HK-2 (cell line): Measurements from ENCODE around the gene OR4E1.
"Not testable (repeated sequence)": the region's sequence is repeated elsewhere in the genome, so short reads cannot be mapped to it uniquely, and the experiment has no call there.

Source experiments
- DNase-seq: peaks from one replicate; pipeline ENCODE4 v3.0.0-alpha.2; 2018; ENCODE audit not compliant: unreplicated experiment

OR4E1 gene, protein sequence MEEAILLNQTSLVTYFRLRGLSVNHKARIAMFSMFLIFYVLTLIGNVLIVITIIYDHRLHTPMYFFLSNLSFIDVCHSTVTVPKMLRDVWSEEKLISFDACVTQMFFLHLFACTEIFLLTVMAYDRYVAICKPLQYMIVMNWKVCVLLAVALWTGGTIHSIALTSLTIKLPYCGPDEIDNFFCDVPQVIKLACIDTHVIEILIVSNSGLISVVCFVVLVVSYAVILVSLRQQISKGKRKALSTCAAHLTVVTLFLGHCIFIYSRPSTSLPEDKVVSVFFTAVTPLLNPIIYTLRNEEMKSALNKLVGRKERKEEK

DNA sequence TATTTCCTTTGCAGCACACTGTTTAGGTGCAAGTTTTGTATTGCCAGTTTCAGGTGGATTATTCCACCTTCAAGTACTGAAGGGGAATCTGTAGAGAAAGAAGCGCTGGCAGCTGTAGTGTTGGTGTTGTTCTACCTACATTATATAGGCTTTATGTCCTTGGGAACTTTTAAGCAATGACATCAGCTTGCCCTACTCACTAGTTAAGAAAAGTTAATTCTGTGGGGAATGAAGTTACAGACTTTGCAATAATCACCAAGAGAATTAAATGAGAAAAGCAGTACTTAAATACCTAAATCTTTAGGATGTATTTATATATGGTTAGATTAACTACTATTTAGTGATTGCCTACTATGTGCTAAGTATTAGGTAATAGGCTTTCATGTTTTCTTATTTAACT, at the start of gene OR4E1:
Gene OR4E1, minus strand, starts transcription at position 101 of the 400 bp plus-strand sequence. CDS start 2,883 bp downstream, outside the sequence.
- DNase-seq: no peak

DNA sequence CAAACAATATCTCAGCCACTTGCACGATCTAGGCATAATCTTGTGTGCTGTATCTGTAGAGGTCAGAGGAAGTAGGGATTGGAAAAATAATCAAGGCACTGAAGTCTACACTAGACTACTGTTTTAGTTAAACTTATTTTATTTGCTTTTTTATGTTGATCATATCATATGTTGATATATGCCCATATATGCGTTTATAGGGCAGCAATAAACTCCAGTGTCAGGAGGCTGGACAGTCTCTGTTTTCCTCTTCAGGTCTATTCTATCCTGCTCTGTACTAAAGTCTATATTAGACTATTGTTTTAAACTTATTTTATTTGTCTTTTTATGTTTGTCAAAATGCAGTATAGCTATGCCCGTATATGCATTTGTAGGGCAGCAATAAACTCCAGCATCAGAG, 47.9 kb upstream of the OR4E1 start:
- DNase-seq: no peak

DNA sequence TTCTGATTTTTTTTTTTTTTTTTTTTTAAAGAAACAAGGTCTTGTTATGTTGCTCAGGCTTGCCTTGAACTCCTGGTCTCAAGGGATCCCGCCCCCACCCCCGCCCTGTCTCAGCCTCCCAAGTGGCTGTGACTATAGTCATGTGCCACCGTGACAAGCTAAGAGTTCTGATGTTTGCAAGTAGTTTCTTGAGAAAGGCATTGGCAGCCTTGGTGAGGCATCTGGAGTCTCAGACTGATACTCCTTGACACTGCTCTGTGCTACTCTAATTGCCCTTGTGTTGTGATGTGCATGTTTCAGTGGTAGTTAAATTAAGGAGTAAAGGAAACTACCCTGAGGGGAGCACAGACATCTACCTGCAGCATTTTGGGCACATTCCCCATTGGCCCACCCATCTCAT, 46.2 kb upstream of the OR4E1 start:
- no peak for DNase-seq

DNA sequence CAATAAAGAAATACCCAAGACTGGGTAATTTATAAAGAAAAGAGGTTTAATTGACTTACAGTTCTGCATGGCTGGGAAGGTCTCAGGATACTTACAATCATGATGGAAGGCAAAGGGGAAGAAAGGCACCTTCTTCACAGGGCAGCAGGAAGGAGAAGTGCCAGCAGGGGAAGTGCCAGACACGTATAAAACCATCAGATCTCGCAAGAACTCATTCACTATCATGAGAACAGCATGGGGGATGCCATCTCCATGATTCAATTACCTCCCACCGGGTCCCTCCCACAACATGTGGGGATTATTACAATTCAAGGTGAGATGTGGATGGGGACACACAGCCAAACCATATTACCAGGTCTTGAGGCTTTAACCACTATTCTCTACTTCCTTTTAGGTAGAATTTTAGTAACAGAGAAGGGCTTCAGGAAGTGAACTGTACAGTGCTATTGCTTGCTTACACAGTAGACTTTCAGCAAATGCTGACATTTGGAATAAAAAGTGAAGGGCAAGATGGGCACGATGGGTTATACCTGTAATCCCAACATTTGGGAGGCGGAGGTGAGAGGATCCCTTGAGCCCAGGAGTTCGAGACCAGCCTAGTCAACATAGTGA, 40.8 kb upstream of the OR4E1 start:
- no peak for DNase-seq

DNA sequence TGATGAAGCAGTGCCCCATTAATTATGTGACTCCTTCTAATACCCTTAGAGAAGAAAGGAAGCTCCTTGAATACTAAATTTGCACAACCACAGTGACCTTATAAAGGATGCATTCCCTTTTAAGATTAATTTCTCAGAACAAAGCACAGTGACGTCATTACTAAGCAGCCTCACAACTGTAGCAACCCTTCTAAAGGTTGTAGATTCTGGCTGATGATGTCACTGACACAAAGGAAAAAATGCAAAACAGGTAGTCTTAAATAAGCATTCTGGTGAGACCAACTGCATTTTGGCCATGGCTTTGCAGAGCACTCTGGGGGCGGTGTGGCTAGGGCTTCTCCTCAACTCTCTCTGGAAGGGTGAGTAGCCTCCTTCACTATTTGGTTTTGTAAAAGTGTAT, 38.4 kb upstream of the OR4E1 start:
- DNase-seq: no peak

DNA sequence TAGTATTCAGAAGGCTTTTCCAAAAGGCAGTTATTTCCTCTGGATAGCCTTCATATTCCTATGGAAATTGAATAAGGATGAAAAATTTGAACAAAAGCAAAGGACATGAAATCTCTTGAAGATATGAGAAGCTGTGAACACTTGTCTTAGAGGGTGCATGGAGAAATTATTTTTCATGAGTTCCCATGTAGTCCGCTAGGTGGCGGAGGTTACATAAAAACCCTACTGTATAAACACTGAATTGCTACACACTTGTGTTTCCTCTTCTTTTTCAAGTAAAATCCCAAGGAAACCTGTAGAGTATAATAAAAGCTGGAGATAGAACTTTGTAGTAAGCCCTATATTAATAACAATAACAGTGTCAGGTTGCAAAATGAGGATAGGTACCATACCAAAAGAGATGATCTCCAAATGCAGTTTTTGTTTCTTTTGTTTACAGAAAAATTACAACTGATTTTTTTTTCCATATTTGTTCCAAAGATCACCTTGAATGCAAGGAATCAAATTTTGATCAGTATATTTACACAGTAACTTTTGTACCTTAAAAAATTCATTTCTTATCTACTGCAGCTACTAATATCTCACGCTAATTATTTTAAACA, 37.8 kb upstream of the OR4E1 start:
- peak; percentile 12 for DNase-seq

DNA sequence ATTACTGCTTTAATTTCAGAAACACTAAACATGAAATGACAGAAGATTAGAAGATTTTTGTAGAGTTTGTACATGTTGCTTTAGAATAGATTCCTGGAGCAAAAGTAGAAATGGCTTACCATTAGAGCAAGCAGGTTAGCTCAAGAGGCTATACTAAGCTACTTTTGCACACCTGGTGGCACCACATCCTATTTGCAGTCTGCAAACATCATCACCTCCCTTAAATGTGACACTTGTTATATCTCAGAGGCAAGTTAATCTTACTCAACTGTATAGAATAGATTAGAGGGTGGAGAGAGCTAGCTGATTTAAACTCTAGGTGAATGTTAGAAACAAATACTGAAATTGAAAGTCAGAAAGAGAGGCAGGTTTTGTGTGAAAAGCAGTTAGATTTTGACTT, 30.7 kb upstream of the OR4E1 start:
- no peak for DNase-seq

DNA sequence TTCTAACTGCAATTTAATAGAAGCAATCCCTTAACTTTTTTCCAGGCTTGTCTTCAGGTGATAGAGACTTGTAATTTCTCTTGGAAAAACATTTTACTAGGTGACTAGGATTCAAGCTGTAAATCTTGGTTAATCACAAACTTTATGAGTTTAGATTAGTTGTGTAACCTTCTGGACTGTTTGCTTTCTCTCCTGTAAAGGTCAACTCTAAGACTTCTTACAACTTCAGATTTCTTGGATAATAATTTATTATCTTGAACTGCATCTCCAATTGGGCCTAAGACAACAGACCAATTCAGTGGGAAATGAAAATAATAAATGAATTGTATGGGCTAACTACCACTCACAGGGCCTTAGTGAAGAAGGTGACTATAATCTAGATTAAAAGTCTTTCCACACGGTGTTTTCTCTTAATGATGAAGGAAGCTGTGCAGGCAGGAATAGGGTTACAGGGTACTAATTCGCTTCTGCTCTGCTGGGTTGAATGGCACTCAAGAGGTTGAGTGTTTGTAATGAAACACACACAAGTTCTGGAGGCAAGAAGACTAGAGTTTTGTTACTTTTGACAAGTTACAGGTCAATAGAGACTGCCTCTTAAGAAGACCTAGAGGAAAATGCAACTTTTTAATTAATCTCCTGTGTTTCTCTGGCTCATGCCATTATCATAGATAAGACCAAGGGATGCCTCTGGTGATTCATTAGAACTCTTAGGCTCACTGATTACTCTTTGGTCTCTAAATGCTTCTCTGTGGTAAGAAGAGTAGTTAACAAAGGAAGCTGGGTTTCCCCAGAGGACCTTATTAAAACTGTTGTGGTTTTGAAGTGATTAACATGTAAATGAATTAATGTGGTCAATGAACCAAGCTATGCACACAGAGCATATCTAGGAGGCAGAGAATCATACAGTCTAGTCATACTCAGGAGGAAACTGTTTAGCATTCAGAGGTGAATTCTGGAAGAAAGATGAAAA, 30.0 kb upstream of the OR4E1 start:
- no peak for DNase-seq

DNA sequence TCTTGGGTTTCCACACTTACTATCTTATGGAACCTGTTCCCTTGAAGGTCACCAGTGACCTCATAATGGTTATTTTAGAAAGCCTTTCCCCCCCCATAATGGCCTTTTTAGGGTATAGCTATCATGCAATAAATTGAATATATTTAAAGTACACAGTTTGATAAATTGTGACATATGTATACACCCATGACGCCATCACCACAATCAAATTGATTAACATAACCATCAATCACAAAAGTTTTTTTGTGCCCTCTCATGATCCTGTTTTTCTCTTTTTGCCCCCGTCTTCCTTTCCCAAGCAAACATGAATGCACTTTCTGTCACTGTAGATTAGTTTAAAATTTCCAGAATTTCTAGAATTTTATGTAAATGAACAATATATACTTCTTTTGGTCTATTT, 28.7 kb upstream of the OR4E1 start:
- DNase-seq: no peak

DNA sequence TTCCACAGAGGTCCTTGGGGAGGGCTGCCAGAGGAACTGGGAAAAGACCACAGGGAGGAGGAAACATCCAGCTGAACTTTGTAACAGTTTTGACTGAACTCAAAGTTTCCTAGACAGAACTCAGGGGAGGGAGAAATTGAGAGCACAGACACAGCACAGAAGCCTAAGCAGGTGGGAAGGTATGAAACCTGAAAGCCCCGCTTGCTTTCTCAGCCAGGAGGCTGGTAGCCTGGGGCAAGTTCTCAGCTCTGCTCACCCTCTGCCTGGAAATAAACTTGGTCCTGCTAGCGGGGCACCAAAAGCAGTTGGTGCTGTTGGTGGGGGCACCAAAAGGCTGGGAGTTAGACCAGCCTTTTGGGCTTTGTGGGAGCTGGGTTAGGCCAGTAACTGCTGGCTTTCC, 25.9 kb upstream of the OR4E1 start:
- DNase-seq: no peak

DNA sequence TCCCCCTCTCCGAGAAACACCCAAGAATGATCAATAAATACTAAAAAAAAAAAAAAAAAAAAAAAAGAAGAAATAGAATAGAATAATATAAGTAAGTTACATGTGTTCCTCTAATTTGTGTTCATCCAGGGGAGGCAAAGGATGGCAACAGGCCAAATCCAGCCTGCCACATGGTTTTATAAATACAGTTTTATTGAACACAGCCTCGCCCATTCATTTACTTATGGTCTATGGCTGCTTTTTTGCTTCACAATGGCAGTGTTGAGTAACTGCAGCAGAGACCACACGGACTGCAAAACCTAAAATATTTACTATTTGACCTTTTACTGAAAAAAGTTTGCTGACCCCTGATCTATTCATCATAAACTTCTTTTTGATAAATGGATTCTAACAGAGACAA, 24.9 kb upstream of the OR4E1 start:
- DNase-seq: not testable (repeated sequence)

DNA sequence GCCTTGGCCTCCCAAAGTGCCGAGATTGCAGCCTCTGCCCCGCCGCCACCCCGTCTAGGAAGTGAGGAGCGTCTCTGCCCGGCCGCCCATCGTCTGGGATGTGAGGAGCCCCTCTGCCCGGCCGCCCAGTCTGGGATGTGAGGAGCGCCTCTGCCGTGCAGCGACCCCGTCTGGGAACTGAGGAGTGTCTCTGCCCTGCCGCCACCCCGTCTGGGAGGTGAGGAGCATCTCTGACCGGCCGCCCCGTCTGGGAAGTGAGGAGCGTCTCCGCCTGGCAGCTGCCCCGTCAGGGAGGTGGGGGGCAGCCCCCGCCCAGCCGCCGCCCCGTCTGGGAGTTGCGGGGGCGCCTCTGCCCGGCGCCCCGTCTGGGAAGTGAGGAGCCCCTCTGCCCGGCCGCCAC, 24.0 kb upstream of the OR4E1 start:
- not testable (repeated sequence) for DNase-seq

DNA sequence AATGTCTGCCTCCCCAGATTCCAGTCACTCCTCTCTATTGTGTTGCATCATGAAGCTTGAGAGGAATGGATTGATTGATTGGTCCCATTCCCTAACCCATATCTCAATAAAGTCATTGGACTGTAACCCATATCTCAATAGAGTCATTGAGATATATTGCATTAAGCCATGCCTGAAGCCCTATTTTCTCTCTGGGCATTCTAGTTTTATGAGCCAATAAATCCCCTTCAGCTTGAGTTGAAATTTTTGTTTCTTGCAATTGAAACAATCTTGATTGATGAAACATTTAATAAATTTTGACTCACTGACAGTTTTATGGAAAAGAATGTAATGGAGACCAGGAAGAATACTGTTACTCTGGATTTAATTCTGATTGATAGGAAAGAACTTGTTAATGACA, 20.8 kb upstream of the OR4E1 start:
- no peak for DNase-seq

DNA sequence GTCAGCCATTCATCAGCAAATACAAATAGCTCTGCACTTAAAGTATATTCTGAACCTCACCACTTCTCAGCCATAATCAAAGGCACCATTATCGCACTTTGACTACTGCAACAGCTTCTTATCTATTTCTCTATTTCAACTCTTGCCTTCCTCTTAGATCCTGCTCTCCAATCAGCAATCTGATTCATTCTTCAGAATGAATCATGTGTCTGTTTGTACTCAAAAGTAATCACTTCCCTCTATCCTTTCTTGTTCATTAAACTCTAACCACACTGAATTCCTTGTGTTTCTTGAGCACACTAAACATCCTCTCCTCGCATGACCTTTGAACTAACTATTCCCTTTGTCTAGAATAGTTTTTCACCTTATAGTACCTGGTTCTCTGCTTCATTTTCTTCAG, 12.8 kb upstream of the OR4E1 start:
- DNase-seq: no peak

DNA sequence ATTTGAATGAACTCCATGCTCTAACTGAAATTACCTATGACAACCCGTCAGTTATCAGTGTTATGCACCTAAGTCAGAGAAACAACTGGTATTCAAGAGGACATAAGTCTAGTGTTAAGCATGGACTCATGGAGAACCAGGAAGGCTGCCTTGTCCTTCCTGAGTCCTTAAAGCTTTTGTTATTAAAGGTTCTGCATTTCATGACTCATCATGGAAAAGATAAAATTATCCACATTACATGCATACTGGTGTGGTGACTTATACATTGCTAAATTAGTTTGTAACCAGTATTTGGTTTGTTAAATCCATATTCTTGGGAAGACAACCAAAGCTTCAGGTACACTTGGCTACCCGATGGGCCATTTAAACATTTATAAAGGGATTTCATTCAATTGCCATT, 6.5 kb upstream of the OR4E1 start:
- DNase-seq: no peak

DNA sequence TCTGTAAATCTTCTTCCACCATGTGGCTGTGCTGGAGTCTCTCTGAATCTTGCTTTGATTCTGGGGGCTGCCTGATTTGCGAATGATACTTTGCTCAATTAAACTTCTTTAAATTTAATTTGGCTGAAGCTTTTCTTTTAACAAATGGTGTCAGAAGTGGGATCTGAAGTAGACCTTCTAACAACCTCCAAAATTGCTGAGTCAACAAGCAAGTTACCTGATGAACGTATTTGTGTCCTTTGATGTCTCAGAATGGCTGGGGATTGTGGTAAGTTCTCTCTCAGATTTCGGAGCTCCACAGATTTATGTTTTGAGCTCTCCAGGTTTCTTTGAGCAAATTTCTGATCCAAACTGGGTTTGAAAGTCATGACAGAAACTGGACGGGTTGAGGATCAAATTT, 1.9 kb upstream of the OR4E1 start:
- no peak for DNase-seq

DNA sequence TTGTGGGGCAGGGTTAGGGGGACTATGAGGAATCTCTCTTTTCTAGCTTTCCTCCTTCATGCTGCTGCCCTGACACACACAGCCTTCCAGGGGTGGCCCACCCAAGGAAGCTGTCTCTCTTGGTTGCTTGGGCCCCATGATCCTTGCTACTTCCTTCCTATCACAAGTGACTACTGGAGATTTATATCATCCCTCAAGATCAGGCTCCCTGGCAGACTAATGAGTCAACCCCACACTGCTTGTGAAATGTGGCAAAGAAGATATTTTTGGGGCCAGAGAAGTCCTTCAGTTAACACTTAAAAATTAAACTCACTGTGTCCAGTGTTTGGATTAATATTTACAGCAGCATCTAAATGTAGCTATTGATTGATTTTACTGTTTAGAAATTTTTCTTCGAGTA, 1.5 kb downstream of the OR4E1 start:
- no peak for DNase-seq

DNA sequence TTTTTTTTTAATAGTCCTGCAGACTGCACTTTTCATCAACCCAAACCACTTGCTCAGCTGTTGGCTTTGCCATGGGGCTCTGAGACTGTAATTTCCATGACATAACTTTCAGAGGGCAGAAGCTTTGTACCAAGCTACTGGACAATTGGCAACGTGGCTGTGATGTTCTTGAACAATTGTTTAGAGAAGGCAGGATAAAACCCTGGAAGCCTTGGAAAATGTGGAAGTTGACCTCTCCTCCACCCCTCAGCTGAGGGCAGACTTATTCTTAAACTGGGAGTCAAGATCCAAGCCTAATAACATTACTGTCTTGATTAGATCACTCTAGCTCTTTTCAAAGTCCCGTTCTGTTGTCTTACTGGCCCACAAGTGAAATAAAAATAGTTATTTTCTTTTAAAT, 2.2 kb downstream of the OR4E1 start:
- no peak for DNase-seq

DNA sequence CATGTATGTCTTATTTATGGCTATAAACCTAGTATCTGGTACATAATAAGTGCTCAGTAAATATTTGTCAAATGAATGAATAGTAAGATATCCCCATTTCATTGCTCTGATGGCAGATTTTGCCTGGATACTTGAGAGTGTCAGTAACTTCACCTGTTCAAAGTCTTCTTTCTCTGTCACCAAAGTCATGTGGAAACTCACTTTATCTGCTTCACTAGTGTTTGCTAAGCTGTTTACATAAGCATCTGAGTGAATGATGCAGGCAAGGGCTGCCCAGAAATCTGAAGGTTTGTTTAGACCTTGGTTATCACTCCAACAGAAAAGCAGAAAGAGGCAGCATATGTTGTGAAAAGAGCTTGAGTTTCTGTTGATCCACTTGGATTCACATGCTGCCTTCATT, 4.3 kb downstream of the OR4E1 start:
- no peak for DNase-seq

DNA sequence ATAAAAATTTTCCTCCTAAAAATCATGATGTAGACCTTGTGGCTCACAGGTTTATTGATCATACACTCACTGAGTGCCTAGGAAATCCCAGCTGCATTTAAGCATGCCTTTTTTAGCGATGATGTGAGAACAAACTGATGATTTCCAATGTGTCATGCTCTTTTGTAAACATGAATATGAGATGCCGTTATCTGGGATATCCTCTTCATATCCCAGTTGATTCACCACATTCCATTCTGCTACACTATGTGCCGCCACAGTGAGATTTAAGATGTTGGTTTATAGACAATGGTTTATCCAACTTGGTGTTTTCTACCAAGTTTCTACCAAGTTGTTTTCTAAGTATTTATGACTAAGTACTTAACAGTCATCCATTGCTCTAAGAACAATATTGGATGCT, 5.2 kb downstream of the OR4E1 start:
- no peak for DNase-seq

DNA sequence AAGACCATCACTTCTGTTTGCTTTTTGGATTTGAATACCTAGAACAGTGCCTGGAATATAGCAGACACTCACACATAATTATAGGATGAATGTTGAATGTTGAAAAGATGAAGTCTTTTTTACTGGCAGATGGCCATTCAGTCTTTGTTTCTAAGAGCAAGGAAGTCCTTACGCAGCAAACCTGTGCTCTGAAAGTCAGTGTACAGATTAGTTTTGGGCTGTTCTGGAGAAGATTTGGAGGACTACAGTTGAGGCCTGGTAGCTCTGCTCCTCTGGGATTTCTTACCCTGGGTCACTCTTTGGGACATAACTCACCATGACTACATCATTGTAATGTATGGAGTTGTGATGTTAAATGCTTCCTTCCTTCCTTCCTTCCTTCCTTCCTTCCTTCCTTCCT, 16.6 kb downstream of the OR4E1 start:
- no peak for DNase-seq

DNA sequence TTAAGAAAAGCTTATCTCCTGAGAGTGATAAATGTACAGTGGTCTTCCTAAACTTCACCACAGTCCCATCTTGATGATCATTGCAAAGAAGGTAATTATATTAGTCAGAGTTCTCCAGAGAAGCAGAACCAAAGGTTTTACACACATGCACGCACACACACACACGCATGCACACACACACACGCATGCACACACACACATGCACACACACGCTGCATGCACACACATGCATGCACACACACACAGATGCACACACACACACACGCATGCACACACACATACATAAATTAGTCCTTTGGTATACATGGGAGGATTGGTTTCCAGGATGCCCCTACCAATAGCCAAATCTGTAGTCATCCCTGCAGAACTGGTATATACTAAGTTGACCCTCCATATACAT, 19.4 kb downstream of the OR4E1 start:
- no peak for DNase-seq
